OCI-LY3 (cell line): ENCODE measurements around the gene MYF6.

Experiments used
- CTCF ChIP-seq: fragments of 200-600, 300-600 bp; sonication (generic); IDR thresholded peaks from 2 replicates; pipeline ENCODE4 v1.5.1; 2014; ENCODE audit warnings: antibody characterized with exemption, low read length, low read depth
- EZH2phosphoT487 ChIP-seq: fragments of 200-600 bp; shearing (Covaris generic); IDR thresholded peaks from 2 replicates; pipeline ENCODE4 v1.6.1; 2018; ENCODE audit warnings: antibody characterized with exemption, mixed run types, low read depth

- no peak for TF ChIP-seq CTCF
- TF ChIP-seq EZH2phosphoT487 = no peak
These were observed 15.3 kb upstream of the MYF6 start for GRCh38 chr12:80692114-80692513.
